NCI-H146 treated with DMSO at 0.1 percent for 48 hours (cell line): ENCODE results near the gene FAM227B.
"Not testable (repeated sequence)": the region's sequence is repeated elsewhere in the genome, so short reads cannot be mapped to it uniquely, and the experiment has no call there.

Experiments
- DNase-seq: peaks from one replicate; lab custom pipeline; 2025; ENCODE audit not compliant: unreplicated experiment; lab: John Stamatoyannopoulos, UW

The FAM227B gene

DNA sequence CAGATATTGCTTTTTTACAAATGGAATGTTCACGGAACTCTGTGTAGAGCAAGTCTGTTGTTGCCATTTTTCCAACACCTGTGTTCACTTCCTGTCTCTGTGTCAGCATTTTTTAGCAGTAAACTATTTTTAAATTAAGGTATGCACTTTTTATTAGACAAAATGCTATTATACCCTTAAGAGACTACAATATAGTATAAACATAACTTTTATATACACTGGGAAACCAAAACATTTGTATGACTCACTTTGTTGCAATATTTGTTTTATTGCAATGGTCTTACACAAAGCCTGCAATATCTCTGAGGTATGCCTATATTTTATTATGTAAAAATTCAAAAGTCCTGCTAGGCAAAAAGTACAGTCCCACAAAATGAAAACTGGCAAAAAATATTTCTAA, 237.4 kb downstream of the FAM227B start:
- DNase-seq: no peak

DNA sequence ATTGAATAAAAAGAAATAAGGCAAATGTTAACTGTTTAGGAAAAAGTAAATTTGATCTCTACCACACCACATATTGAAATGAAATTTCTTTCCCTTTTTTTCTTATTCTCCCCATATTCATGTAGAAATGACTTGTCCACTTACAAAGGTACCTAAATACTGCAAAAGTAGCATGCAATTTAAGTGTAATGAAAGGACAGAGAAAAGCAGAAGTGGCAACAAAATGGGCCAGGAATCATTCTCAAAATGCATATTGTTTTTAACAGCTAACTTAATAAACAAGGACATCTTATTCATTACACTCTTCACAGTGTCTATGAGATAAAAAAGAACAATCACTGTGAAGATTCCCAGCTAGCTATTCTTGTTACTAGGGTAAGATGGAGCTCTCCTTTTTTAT, 238.2 kb downstream of the FAM227B start:
- DNase-seq: no peak

DNA sequence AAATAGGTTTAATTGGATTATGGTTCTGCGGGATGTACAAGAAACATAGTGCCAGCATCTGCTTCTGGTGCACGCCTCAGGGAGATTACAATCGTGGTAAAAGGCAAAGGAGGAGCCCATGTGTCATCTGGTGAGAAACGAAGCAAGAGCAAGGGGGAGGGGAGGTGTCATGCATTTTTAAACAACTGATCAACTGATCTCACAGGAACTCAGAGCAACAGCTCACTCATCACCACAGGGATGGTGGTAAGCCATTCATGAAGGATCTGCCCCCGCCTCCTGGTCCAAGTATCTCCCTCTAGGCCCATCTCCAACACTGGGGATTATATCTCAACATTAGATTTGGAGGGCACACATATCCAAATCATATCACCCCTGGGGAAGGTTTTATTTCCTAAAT, 239.7 kb downstream of the FAM227B start:
- DNase-seq: no peak

DNA sequence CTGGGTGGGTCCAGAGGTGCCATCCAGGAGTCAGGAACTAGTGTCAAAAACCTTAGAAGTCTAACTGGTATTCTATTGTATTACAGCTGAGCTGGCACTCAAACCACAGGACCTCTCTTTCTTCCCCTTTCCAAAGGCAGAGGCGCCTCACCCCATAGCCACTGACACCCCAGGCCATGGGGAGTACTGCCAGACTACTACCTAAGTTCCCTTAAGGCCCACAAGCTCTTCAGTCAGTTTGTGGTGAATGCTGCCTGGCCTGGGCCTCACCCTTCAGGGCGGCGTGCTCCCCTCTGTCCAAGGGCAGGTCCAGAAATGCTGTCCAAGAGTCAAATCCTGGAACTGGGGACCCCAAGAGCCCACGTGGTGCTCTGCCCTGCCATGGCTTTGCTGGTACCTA, 240.6 kb downstream of the FAM227B start:
- DNase-seq: no peak

DNA sequence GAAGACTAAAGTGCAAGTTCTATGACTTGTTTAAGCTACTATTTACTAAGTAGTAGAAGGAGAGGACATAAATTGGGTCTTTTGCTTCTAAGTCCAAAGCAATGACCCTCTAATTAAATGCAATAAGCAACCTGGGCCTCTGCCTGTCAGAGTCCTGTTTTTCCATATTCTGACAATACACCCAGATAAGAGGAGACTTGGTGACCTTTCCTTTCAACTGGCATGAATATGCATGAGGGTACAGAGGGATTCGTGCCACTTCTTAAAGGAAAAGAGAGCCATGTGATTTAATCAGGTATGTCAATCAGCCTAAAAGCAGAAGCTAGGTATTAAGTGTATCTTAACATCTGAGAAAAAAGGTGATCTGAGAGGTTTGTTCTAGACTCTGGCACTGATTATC, 248.3 kb downstream of the FAM227B start:
- DNase-seq: no peak

DNA sequence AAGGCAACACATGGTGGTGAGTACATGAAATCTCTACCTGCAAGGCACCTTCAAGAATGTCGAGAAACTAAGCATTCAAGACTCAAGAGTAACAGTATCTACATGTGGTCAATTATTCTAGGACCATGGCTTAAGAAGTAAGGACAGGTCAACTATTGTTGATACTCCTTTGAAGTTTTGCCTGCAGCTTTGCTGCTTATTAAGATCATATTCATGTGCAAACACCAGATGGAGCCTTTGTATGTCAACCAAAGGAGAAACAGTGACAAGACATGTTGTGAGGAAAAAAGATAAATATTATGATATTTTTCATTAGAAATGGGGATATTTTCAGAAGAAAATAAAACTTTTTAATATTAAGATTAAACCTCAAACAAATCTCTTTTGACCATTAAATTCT, 249.8 kb downstream of the FAM227B start:
- DNase-seq: no peak

DNA sequence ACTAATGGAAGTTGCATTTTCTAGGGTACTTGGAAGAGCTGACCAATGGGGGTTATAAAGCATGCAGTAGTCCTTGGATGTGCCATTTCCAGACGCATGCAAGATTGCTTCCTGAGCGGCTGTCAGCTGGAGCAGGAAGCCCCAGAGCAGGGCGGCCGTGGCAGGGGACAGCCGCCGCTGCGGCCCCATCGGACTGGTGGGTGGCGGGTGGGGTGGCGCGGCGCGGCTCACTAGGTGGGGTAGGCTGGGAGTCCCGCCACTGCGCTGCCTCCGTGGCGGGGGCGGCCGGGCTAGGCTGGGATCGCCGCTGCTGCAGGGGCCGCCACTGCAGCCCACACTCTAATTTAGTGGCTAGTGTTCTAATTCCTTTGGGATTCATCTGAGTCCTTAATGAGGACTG, 254.1 kb downstream of the FAM227B start:
- no peak for DNase-seq

DNA sequence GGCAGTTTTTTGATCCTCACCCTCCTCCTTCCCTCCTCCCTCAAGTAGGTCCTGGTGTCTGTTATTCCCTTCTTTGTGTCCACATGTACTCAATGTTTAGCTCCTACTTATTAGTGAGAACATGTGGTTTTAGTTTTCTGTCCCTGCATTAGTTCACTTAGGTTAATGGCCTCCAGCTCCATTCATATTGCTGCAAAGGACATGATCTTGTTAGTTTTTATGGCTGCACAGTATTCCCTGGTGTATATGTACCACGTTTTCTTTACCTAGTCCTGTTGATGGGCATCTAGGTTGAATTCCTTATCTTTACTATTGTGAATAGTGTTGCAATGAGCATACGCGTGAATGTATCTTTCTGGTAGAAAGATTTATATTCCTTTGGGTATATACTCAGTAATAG, 259.2 kb downstream of the FAM227B start:
- no peak for DNase-seq

DNA sequence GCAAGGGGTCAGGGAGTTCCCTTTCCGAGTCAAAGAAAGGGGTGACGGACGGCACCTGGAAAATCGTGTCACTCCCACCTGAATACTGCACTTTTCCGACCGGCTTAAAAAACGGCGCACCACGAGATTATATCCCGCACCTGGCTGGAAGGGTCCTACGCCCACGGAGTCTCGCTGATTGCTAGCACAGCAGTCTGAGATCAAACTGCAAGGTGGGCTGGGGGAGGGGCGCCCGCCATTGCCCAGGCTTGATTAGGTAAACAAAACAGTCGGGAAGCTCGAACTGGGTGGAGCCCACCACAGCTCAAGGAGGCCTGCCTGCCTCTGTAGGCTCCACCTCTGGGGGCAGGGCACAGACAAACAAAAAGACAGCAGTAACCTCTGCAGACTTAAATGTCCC, 266.2 kb downstream of the FAM227B start:
- DNase-seq: not testable (repeated sequence)

DNA sequence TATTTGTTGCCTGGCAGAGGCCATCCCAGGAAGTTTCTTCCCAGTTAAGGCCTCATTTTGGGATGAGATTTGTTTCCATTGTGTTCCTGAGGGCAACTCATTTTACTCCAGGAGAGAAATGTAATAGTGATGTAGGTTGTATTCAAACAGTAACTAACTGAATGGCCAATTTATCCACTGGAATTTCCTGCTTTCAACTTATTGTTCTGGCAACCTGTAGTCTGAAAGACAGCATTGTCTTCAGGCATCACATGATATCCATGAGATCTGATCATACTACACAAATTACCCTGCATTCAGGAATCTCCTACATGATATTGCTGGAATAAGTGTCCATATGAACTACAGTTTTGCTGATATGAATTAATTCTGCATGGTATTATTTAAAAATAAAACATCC, 277.1 kb downstream of the FAM227B start:
- no peak for DNase-seq

DNA sequence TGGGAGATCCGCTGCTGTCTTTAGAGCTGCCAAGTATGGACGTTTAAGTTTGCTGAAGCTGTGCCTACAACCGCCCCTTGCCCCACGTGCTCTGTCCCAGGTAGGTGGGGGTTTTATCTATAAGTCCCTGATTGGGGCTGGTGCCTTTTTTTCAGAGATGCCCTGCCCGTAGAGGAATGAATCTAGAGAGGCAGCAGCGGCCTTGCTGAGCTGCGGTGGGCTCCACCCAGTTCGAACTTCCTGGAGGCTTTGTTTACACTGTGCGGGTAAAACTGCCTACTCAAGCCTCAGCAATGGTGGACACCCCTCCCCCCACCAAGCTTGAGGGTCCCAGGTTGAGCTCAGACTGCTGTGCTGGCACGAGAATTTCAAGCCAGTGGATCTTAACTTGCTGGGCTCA, 281.0 kb downstream of the FAM227B start:
- no peak for DNase-seq

DNA sequence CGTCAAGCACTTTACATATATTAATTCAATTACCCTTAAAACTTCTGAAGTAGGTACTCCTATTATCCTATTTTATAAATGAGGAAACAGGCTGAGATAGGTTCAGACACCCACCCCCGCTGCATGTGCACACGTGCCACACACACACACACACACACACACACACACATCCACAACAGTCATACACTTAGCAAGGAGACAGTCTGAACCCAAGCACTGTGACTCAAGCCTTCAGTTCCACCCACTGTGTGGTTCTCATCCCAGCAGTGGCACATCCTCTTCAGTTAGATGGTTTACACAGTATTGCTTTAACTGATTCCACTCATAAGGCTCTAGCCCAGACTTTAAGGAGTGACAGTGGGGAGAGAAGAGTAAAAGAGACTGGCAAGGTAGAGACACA, 288.7 kb downstream of the FAM227B start:
- DNase-seq: no peak

DNA sequence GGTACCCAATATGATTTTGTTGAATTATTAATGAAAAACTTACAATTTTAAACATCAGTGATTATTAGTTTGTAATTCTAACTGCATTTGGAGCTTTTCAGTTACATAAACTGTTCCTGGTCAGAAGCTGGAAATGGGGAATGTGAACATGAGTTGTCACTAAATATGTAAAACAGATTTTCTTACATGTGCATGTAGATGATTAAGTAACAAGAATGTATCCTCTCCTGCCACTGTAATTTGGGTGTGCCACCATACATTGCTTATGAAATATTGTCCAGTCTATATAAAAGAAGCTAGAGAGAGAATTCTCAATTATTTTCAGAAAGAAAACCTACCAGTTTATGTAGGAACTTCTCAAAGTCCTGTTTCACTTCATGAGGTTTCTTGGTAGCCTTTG, 289.2 kb downstream of the FAM227B start:
- no peak for DNase-seq

DNA sequence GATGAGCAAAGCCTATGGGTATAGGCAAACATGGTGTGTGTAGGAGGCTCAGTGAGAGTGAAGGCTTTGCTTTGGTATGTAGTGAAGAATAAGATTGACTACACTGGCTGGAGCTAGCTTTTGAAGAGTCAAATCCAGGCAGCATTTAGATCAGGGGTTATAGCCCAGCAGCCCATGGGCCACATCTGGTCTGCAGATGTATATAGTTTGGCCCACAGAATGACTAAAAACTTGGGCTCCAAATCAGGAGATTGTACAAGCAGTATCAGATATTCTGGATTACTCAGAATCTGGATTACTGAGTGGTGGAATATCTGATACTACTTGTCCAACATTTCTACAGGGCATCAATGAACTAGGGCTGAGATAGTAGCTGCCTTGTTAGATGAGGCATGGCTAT, 290.5 kb downstream of the FAM227B start:
- DNase-seq: no peak

DNA sequence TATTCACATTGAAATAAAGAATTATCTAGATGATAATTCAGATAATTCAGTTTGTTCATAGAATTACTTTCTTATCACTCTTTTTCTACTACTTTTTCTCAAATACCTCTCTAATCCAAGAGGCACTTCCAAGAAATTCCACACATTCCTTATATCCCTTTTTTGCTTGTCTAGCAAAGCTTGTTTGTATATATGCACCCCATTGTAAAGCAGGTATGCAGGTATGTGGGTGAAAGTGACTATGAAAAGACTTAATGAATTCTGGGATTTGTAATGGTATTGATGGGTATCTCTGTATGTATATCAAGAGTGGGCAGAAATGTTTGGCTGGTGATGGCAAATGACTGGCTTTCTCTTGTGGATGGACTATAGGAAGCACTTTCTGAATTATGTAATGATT, 291.7 kb downstream of the FAM227B start:
- no peak for DNase-seq

DNA sequence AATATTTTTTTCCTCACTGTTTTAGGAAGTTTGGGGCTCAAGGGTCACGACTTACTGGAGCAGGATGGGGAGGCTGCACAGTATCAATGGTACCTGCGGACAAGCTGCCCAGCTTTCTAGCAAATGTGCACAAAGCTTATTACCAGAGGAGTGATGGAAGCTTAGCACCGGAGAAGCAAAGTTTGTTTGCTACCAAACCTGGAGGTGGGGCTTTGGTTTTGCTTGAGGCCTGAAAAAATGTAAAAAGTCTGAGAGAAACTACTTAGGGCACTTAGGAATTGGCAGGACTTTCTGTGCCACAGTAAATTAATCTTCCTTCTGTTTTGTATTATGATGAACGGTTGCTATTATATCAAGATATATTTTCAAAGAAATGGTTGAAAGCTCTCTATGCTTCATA, 292.7 kb downstream of the FAM227B start:
- DNase-seq: no peak

DNA sequence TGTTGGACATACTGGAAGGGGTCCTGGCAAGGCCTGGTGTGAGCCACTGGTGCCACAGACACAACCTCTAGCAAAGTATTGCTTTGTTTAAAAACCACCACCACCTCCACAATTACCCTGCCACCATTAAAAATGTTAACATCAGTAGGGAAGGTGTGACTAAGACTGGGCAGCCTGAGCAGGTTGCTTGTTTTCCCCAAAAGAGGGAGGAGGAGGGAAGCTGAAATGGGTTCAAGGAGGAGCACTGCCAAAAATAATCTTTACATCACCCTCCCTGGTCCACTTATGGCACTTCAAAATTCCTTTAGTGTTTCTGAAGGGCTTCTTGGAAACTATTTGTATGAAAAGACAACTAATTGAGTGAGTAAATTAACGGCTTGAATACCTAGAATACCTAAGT, 297.4 kb downstream of the FAM227B start:
- no peak for DNase-seq

DNA sequence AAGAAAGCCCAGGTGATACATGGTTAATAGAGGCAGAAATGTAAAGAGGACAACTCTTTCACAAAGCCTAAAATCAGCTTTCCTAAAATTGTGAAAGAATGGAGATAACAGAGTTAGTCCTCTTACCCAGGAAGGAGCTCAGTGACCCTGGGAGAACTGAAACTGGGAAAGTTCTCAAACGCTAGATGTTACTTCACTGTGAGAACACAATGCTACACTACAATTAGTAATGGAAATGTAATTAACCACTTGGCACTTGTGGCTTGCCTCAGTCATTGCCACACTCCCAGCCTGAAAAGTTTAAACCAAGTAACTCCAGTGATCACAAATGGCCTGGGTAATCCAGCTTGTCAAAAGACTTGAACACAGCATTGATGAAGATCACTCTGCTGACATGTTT, 300.3 kb downstream of the FAM227B start:
- DNase-seq: no peak

DNA sequence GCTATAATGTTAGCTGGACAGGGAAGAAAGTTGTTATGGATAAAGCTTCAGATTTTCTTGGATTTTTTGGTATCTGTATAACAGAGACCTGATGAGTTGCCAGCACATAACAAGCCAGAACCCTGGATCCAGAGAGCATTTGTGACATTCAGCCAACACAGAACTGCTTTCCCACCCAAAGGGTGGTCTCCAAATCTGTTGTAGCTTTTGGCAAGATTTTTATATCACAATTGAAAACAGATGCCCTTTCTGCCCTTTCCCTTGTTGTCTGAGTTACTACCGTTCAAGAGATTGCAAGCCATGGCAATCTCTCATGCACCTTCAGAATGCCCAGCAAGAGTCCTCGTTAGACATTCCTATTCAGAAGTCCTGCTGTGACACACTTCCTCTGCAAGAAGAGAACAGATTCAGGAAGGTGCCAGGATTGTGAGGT, 305.2 kb downstream of the FAM227B start:
- DNase-seq: no peak

DNA sequence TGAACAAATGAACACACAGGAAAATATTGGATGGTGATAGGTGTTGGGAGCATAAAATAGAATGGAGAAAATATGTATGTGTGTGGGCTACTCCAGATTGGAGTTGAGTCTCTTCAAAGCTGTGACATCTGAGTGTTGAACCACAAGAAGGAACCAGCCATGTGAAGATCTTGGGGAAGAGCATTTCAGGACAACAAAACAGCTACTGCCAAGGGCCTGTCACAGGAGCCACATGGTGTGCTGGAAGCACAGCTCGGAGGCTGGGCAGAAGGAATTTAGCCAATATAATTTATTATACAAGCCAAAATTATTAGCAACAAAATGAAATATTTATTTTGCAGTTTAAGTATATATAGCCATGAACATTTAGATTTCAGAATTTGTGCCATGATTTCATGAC, 305.9 kb downstream of the FAM227B start:
- no peak for DNase-seq

DNA sequence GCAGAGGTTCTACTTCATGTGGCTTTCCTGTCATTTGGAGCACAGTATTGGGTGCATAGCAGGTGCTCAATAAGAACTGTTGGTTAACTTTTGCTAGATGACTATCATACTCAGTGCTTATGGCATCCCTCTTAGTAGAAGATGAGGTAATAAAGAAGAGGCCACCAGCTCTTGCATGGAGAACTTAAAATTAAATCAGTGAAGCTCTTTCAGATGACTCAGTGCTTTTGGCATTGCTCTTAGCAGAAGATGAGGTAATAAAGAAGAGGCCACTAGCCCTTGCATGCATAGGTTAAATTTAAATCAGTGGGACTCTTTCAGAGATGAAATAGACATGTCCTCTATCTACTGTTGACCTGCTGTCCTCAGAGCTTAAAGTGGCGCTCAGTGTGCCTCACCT, 307.0 kb downstream of the FAM227B start:
- DNase-seq: no peak

DNA sequence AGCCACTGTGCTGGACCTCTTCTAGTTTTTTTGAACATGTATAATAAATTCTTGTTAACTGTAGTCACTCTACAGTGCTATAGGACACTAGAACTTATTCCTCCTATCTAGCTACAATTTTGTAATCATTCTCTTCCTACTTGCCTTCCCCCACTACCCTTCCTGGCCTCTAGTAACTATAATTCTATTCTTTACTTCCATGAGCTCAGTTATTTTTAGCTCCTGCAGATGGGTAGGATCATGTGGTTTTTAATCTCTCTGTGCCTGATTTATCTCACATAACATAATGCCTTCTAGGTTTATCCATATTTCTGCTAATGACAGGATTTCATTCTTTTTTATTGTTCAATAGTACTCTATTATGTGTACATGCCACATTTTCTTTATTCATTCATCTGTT, 310.7 kb downstream of the FAM227B start:
- DNase-seq: no peak

DNA sequence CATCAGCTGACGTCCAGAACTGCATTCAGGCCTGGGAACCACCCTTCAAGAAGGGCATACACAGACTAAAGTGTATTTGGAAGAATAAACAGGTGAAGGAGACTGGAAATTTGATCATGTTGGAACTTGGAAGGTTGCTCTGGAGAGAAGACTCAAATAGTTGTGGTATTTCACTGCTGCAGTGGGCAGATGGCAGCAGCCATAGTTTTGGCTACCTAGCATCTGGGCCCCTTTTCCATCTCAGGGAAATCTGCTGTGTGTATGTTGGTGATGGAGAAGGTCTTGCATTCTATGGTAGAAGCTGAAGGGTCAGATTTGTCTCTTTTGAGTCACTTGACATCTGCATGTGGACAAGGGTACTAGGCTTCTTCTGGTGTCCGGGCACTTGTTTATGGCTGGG, 311.9 kb downstream of the FAM227B start:
- DNase-seq: no peak

DNA sequence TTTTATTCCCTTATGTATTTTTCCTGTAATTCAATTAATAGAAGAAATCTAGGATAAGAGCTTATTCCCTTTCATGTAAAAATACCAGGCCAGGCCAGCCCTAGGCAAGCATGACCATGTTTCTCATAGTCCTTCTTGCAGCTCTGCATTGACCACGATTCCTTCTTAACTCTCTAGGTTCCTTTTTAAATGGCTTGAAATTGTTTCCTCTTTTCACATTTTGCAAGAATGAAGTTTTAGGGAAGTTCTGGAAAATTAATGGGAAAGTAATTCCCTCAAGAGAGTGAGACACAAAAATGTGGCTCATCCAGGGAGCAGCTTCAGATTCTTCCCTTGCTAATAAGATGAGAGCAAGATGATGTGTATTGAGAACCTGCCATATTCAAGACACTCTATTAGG, 314.1 kb downstream of the FAM227B start:
- DNase-seq: no peak
